A673 (cell line): ENCODE measurements around the gene GMEB2. TPM values are rescaled to one million over a fixed set of nuclear protein-coding genes. Genes with fewer than 3 reads are reported as not detected.

Source experiments
- BruUV-seq: library from RNA; stranded (reverse); fragments of 400-500 nt; replicated peaks from 2 replicates; lab custom pipeline; 2021; lab: Mats Ljungman, UMichigan
- CTCF ChIA-PET: fragments of 300-600 bp; sonication (Branson Sonifier 250); formaldehyde crosslinking; loops from one replicate; lab custom pipeline; 2022; ENCODE audit warnings: antibody characterized with exemption; lab: Charles Lee
- POLR2A ChIA-PET: fragments of 300-600 bp; sonication (Branson Sonifier 250); formaldehyde crosslinking; loops from one replicate; lab custom pipeline; 2022; ENCODE audit warnings: antibody characterized with exemption; ENCODE audit not compliant: low non-redundant PET; lab: Charles Lee
- DNase-seq: peaks from one replicate; pipeline ENCODE4 v3.0.0-alpha.2; 2015; ENCODE audit warnings: low spot score
- H3K27ac ChIP-seq: fragments of 200-600 bp; sonication (generic); 2 replicates; pipeline ENCODE4 v1.5.1; 2016; ENCODE audit warnings: mixed run types, low read depth, mild to moderate bottlenecking, mixed read lengths, antibody characterized with exemption, low read length; ENCODE audit not compliant: poor library complexity, severe bottlenecking
- H3K27me3 ChIP-seq: fragments of 200-600 bp; sonication (generic); replicated peaks from 2 replicates; pipeline ENCODE4 v1.6.1; 2017; ENCODE audit warnings: mixed run types, low read depth, mild to moderate bottlenecking, mixed read lengths, antibody characterized with exemption, low read length; ENCODE audit not compliant: insufficient read depth, poor library complexity
- H3K36me3 ChIP-seq: fragments of 200-600 bp; sonication (generic); 2 replicates; pipeline ENCODE4 v1.6.1; 2016; ENCODE audit warnings: mixed run types, mild to moderate bottlenecking, mixed read lengths, antibody characterized with exemption, low read length; ENCODE audit not compliant: insufficient read depth, poor library complexity, severe bottlenecking
- H3K4me1 ChIP-seq: fragments of 200-600 bp; sonication (generic); 2 replicates; pipeline ENCODE4 v1.6.1; 2017; ENCODE audit warnings: mixed run types, mild to moderate bottlenecking, mixed read lengths, antibody characterized with exemption, low read length; ENCODE audit not compliant: insufficient read depth, poor library complexity, severe bottlenecking
- H3K4me3 ChIP-seq: fragments of 200-600 bp; sonication (generic); 2 replicates; pipeline ENCODE4 v1.5.1; 2016; ENCODE audit warnings: low read depth, mixed run types, mild to moderate bottlenecking, mixed read lengths, low read length; ENCODE audit not compliant: poor library complexity, severe bottlenecking
- H3K9me3 ChIP-seq: fragments of 200-600 bp; sonication (generic); 2 replicates; pipeline ENCODE4 v1.6.1; 2016; ENCODE audit warnings: mixed run types, low read depth, mild to moderate bottlenecking, mixed read lengths, antibody characterized with exemption, low read length; ENCODE audit not compliant: poor library complexity, severe bottlenecking
- CTCF ChIP-seq: fragments of 300-800, 200-600 bp; sonication (generic); conservative IDR thresholded peaks from 2 replicates; pipeline ENCODE4 v1.5.1; 2017; ENCODE audit warnings: low read depth, mild to moderate bottlenecking, antibody characterized with exemption, low read length, moderate library complexity, mixed read lengths
- EZH2 ChIP-seq: fragments of 200-600 bp; sonication (generic); IDR thresholded peaks from 2 replicates; pipeline ENCODE4 v1.6.1; 2017; ENCODE audit warnings: borderline replicate concordance, low read depth, mild to moderate bottlenecking, mixed read lengths, antibody characterized with exemption, low read length; ENCODE audit not compliant: poor library complexity, severe bottlenecking
- intact Hi-C: fragments of 100-400 bp; cut with micrococcal nuclease; formaldehyde crosslinking; loops from one replicate; pipeline ENCODE4 v1.10.0; 2022; ENCODE audit not compliant: unreplicated experiment
- total RNA-seq: library from RNA; stranded (reverse); gene quantifications from 2 replicates; pipeline ENCODE4 v1.2.3, GENCODE V29; 2021

The GMEB2 gene
- total RNA-seq, 1 experiment from 2014 or later, result 12.8 TPM

GRCh38 chr20:63558804-63559484 lies 68.0 kb downstream of the GMEB2 start:
- ChIA-PET POLR2A (no interaction called here), CTCF (no interaction called here)

GRCh38 chr20:63557481-63557891 lies 69.4 kb downstream of the GMEB2 start:
- POLR2A ChIA-PET, result no interaction called here
- DNase-seq, result no peak

More at GRCh38 chr20:63558804-63559484, 68.0 kb downstream of the GMEB2 start:
- DNase-seq, result no peak
- H3K4me1 ChIP-seq, result peaks cover 3% of the 10 kb centered on the region
- no peaks in the 10 kb centered on the region for H3K27me3 ChIP-seq
- H3K27ac ChIP-seq, result no peak overlapping the region
- no peak overlapping the region for H3K4me3 ChIP-seq
- H3K9me3 ChIP-seq, result no peaks in the 10 kb centered on the region
- BruUV-seq, result no TSS peak
- intact Hi-C loops, result no loop called here
- H3K36me3 ChIP-seq, result no peaks in the 10 kb centered on the region
- TF ChIP-seq CTCF (no peak), EZH2 (no peak)

GRCh38 chr20:63556873-63557478 lies 69.9 kb downstream of the GMEB2 start:
- CTCF ChIA-PET, result no interaction called here

More at GRCh38 chr20:63557481-63557891, 69.4 kb downstream of the GMEB2 start:
- H3K9me3 ChIP-seq, result no peaks in the 10 kb centered on the region
- H3K27me3 ChIP-seq, result no peaks in the 10 kb centered on the region
- no peak overlapping the region for H3K27ac ChIP-seq
- TF ChIP-seq CTCF (no peak), EZH2 (no peak)
- CTCF ChIA-PET, result no interaction called here
- no peak overlapping the region for H3K4me3 ChIP-seq
- H3K36me3 ChIP-seq, result no peaks in the 10 kb centered on the region
- intact Hi-C loops, result no loop called here
- BruUV-seq, result no TSS peak
- peaks cover 14% of the 10 kb centered on the region for H3K4me1 ChIP-seq

More at GRCh38 chr20:63556873-63557478, 69.9 kb downstream of the GMEB2 start:
- intact Hi-C loops, result no loop called here
- Histone ChIP-seq H3K27me3 (no peaks in the 10 kb centered on the region), H3K9me3 (no peaks in the 10 kb centered on the region), H3K36me3 (no peaks in the 10 kb centered on the region), H3K4me3 (no peak overlapping the region), H3K4me1 (peaks cover 14% of the 10 kb centered on the region), H3K27ac (no peak overlapping the region)
- TF ChIP-seq EZH2 (no peak), CTCF (no peak)
- DNase-seq, result no peak
- BruUV-seq, result no TSS peak
- POLR2A ChIA-PET, result no interaction called here
